ENCODE results near the gene ACER3. TPM values are rescaled to one million over a fixed set of nuclear protein-coding genes. Genes with fewer than 3 reads are reported as not detected.

The ACER3 gene
- total RNA-seq, result 8.5 and 12.1 TPM in 2 replicates

DNA sequence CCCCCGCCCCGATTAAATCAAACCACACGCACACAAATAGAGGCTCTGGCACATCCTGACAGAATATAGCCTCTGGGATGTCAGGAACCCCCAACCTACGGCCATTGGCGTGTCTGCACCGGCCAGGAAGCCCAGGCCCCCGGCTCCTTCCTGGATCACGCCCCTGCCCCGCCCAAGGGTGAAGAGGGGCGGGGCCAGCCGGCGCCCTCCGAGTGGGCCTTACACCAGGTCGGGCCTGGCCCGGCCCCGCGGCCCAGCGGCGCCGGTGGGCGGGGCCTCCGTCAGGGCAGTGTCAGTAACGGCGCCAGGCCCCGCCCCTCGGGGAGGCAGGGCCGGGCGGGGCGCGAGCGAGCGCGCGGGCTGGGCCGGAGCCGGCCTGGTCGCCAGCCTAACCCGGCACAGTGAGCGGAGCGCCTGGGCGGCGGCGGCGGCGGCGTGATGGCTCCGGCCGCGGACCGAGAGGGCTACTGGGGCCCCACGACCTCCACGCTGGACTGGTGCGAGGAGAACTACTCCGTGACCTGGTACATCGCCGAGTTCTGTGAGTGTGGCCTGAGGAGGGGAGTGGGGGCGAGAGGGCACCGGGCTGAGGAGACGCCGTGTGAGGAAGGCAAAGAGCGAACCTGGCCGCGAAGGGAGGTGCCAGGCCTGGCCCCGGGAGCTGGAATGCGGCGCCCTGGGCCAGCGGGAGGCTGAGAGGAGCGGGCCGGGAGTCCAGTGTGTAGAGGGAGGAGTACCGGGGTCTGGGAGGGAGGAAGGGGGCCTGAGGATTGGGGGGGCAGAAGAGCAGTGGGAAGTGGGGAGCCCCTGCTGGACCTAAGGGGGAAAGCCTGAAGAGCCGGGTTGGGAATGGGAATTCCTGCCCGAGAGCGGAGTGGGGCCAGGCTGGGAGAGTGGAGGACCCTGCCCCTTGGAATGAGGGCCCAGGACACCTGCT lies at the start of gene ACER3:
TSS of gene ACER3 (plus strand) at position 380 of the 937 bp plus-strand sequence. CDS start at position 439, 59 bp downstream.

GRCh38 chr11:77066229-77067042 lies 205.7 kb downstream of the ACER3 start, which contains the start of gene CAPN5:
TSS of gene CAPN5 (plus strand) at chr11:77066971. CDS start at chr11:77084887, 17,916 bp downstream.

Other genes starting within 250 kb of the ACER3 start
- 29.7 and 36.7 TPM in 2 replicates for gene LRRC32, start 190.2 kb upstream of the ACER3 start, total RNA-seq
- gene TSKU, start 77.6 kb upstream of the ACER3 start, total RNA-seq, result 25.4 and 26.0 TPM in 2 replicates
- gene B3GNT6, start 173.5 kb downstream of the ACER3 start, total RNA-seq, result not detected in 2 replicates
- 17.3 and 29.1 TPM in 2 replicates for gene CAPN5, start 206.1 kb downstream of the ACER3 start, total RNA-seq
- gene OMP, start 241.9 kb downstream of the ACER3 start, total RNA-seq, result 0.37 and 0.98 TPM in 2 replicates